Mesenchymal stem cell (in vitro differentiated cells and primary cell): ENCODE measurements around the gene WARS2.

Experiments used
- DNase-seq: peaks from one replicate; pipeline ENCODE4 v3.0.0-alpha.2; 2013
- H2AFZ ChIP-seq: one replicate; pipeline ENCODE4 v1.6.1; 2013; ENCODE audit warnings: low read depth, mild to moderate bottlenecking, control low read depth, inconsistent platforms, low read length, moderate library complexity
- H2AK5ac ChIP-seq: 2 replicates; pipeline ENCODE4 v1.6.1; 2013; ENCODE audit warnings: low read length, moderate library complexity, mild to moderate bottlenecking, inconsistent platforms; ENCODE audit not compliant: severe bottlenecking
- H2BK120ac ChIP-seq: one replicate; pipeline ENCODE4 v1.6.1; 2013; ENCODE audit warnings: low read depth, mild to moderate bottlenecking, inconsistent platforms, low read length, moderate library complexity
- H2BK12ac ChIP-seq, 2 experiments: one replicate each; pipeline ENCODE4 v1.6.1; 2013; ENCODE audit warnings: inconsistent platforms in 2 of 2, low read length in 2 of 2, mild to moderate bottlenecking in 2 of 2, moderate library complexity in 2 of 2, control low read depth in 1 of 2
- H2BK15ac ChIP-seq: one replicate; pipeline ENCODE4 v1.6.1; 2013; ENCODE audit warnings: mild to moderate bottlenecking, low read depth, inconsistent platforms; ENCODE audit not compliant: poor library complexity, severe bottlenecking
- H2BK5ac ChIP-seq: 2 replicates; pipeline ENCODE4 v1.6.1; 2013; ENCODE audit warnings: low read depth, mild to moderate bottlenecking, low read length, control low read depth, inconsistent platforms; ENCODE audit not compliant: poor library complexity, severe bottlenecking
- H3K14ac ChIP-seq, 2 experiments: one replicate each; pipeline ENCODE4 v1.6.1; 2013; ENCODE audit warnings: inconsistent platforms in 2 of 2, low read length in 2 of 2, control low read depth in 1 of 2, mild to moderate bottlenecking in 1 of 2, moderate library complexity in 1 of 2
- H3K18ac ChIP-seq, 2 experiments: one replicate each; pipeline ENCODE4 v1.6.1; 2013; ENCODE audit warnings: inconsistent platforms in 2 of 2, low read length in 2 of 2, control low read depth in 1 of 2, low read depth in 1 of 2, mild to moderate bottlenecking in 1 of 2
- H3K23ac ChIP-seq, 2 experiments: one replicate each; pipeline ENCODE4 v1.6.1; 2013; ENCODE audit warnings: inconsistent platforms in 2 of 2, low read length in 2 of 2, mild to moderate bottlenecking in 2 of 2, moderate library complexity in 2 of 2, control low read depth in 1 of 2
- H3K27ac ChIP-seq: 2 replicates; pipeline ENCODE4 v1.5.1; 2013; ENCODE audit warnings: mild to moderate bottlenecking, moderate library complexity, low read length, control low read depth, inconsistent platforms; ENCODE audit not compliant: poor library complexity, severe bottlenecking
- H3K27me3 ChIP-seq, 2 experiments: 2 replicates each; pipeline versions ENCODE4 v1.6.1 to v1.7.0; 2013; ENCODE audit warnings: low read length in 2 of 2, mild to moderate bottlenecking in 2 of 2, moderate library complexity in 2 of 2, control low read depth in 1 of 2, inconsistent platforms in 1 of 2; ENCODE audit not compliant: control insufficient read depth in 1 of 2, insufficient read depth in 1 of 2
- H3K36me3 ChIP-seq, 2 experiments: 2 replicates each; pipeline versions ENCODE4 v1.6.1 to v1.7.0; 2013; ENCODE audit warnings: low read length in 2 of 2, control low read depth in 1 of 2, inconsistent platforms in 1 of 2, low read depth in 1 of 2, mild to moderate bottlenecking in 1 of 2; ENCODE audit not compliant: insufficient read depth in 2 of 2, control insufficient read depth in 1 of 2
- H3K4ac ChIP-seq, 2 experiments: one replicate each; pipeline ENCODE4 v1.6.1; 2013; ENCODE audit warnings: inconsistent platforms in 2 of 2, low read length in 2 of 2, mild to moderate bottlenecking in 2 of 2, moderate library complexity in 2 of 2, control low read depth in 1 of 2, low read depth in 1 of 2
- H3K4me1 ChIP-seq: 2 replicates; pipeline ENCODE4 v1.6.1; 2013; ENCODE audit warnings: low read depth, low read length, control low read depth; ENCODE audit not compliant: control insufficient read depth, insufficient read depth
- H3K4me2 ChIP-seq: 2 replicates; pipeline ENCODE4 v1.6.1; 2013; ENCODE audit warnings: low read length, mild to moderate bottlenecking, inconsistent platforms; ENCODE audit not compliant: poor library complexity, severe bottlenecking
- H3K4me3 ChIP-seq, 2 experiments: 2 replicates each; pipeline versions ENCODE4 v1.5.1 to v1.7.0; 2013; ENCODE audit warnings: low read length in 2 of 2, mild to moderate bottlenecking in 2 of 2, control low read depth in 1 of 2, low read depth in 1 of 2; ENCODE audit not compliant: insufficient read depth in 1 of 2
- H3K79me1 ChIP-seq: replicated peaks from 2 replicates; pipeline ENCODE4 v1.6.1; 2013; ENCODE audit warnings: mild to moderate bottlenecking, control low read depth, low read length, inconsistent platforms; ENCODE audit not compliant: poor library complexity, severe bottlenecking
- H3K9ac ChIP-seq: 2 replicates; pipeline ENCODE4 v1.7.0; 2013; ENCODE audit warnings: mild to moderate bottlenecking, low read length, moderate library complexity
- H3K9me3 ChIP-seq: 2 replicates; pipeline ENCODE4 v1.7.0; 2013; ENCODE audit warnings: mild to moderate bottlenecking, low read length; ENCODE audit not compliant: control insufficient read depth
- H4K8ac ChIP-seq: one replicate; pipeline ENCODE4 v1.6.1; 2013; ENCODE audit warnings: inconsistent platforms, mild to moderate bottlenecking, low read length, moderate library complexity
- H4K91ac ChIP-seq: one replicate; pipeline ENCODE4 v1.6.1; 2013; ENCODE audit warnings: mild to moderate bottlenecking, low read length, inconsistent platforms
- WGBS: methylation state at CpG from one replicate; pipeline ENCODE4 v1.1.7; 2013; ENCODE audit warnings: mixed read lengths; 5-methylcytosine and 5-hydroxymethylcytosine counted together

The WARS2 gene

DNA sequence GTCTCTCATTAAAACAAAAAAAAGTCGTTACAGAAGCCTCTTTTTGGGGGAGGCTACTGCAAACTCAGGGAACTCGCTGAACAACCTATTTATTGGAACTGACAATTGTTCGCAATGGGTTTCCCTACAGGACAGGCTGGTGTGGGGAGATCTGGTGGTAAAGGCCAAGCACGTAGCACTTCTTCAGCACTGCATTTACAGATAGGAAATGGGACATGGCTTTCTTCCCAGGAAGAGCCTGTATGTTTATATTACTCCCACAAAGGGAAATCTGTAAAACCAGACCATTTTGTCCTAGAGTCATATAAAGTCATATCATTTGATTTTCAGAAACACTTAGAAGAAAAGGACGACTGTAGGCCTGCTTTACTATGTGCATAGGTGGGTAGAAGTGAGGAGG, 113.5 kb downstream of the WARS2 start:
- Histone ChIP-seq H3K9ac (no peak overlapping the region), H3K4me2 (no peak overlapping the region), H3K14ac (no peak overlapping the region), H2AK5ac (no peak overlapping the region), H3K27me3 (no peaks in the 10 kb centered on the region), H4K8ac (no peak overlapping the region), H2BK120ac (no peak overlapping the region), H3K23ac (no peak overlapping the region), H3K27ac (no peak overlapping the region), H3K36me3 (peaks cover 0 to 14% of the 10 kb centered on the region in 2 experiments), H3K18ac (no peak overlapping the region), H2BK12ac (no peak overlapping the region), H3K4ac (no peak overlapping the region), H3K79me1 (no peaks in the 10 kb centered on the region), H2AFZ (no peak overlapping the region), H3K4me3 (no peak overlapping the region), H3K4me1 (no peaks in the 10 kb centered on the region), H2BK15ac (no peak overlapping the region), H3K9me3 (no peaks in the 10 kb centered on the region), H4K91ac (no peak overlapping the region), H2BK5ac (no peak overlapping the region)
- DNase-seq, result no peak
- WGBS, result 88% methylated on average over 5 of the region's 5 CpGs

DNA sequence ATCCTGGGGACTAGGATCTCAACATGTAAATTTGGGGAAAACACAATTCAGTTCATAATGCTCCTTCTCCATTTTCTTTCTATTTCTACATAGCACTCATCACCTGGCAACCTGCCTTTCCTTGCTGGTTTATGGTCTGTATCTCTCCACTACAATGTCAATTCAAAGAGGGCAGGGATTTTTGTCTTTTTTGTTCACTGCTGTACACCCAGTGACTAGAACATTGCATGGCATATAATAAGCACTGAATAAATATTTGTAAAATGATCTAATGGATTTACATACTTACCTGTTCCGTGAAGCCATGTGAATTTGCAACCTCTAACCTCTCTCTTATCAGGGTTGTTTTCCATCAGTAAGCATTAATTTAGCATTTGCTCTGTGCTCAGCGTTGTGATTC, 124.9 kb downstream of the WARS2 start:
- no peak overlapping the region for H3K14ac ChIP-seq
- no peaks in the 10 kb centered on the region for H3K4me1 ChIP-seq
- no peak overlapping the region for H2BK15ac ChIP-seq
- H2BK120ac ChIP-seq, result no peak overlapping the region
- no peak for DNase-seq
- H3K23ac ChIP-seq, result no peak overlapping the region
- H3K4me3 ChIP-seq, result no peak overlapping the region
- no peaks in the 10 kb centered on the region for H3K36me3 ChIP-seq
- 100% methylated on average over 1 of the region's 2 CpGs for WGBS
- no peak overlapping the region for H3K4ac ChIP-seq
- no peaks in the 10 kb centered on the region for H3K27me3 ChIP-seq
- no peak overlapping the region for H2AFZ ChIP-seq
- H2BK12ac ChIP-seq, result no peak overlapping the region
- H3K4me2 ChIP-seq, result no peak overlapping the region
- H4K91ac ChIP-seq, result no peak overlapping the region
- peaks cover 3% of the 10 kb centered on the region for H3K9me3 ChIP-seq
- no peak overlapping the region for H3K18ac ChIP-seq
- H3K9ac ChIP-seq, result no peak overlapping the region
- H2BK5ac ChIP-seq, result no peak overlapping the region
- H3K79me1 ChIP-seq, result no peaks in the 10 kb centered on the region
- H2AK5ac ChIP-seq, result no peak overlapping the region
- no peak overlapping the region for H3K27ac ChIP-seq
- H4K8ac ChIP-seq, result no peak overlapping the region

DNA sequence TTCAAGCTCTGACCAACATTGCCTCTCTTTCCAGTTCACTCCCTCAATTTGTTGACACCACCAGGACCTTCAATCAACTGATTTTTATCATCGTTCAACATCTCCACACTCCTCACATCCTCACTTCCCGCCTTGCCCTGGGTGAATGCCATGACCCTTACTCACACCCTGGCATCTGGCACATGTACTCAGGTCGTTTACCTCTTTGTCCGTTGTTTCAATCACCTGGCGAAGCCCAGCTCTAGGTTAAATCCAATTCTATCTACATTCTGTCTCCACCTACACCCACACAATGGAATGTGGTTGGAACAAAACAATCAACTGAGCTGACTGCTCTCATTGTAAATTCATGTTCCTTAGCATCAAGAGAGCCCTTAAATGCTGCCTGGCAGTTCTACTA, 128.1 kb downstream of the WARS2 start:
- Histone ChIP-seq H2BK15ac (no peak overlapping the region), H3K14ac (no peak overlapping the region), H3K4me1 (peaks cover 9% of the 10 kb centered on the region), H3K27ac (no peak overlapping the region), H3K4me3 (no peak overlapping the region), H3K23ac (no peak overlapping the region), H3K9ac (no peak overlapping the region), H3K18ac (no peak overlapping the region), H4K8ac (no peak overlapping the region), H2BK5ac (no peak overlapping the region), H3K9me3 (no peaks in the 10 kb centered on the region), H3K79me1 (no peaks in the 10 kb centered on the region), H3K27me3 (peaks cover 3 to 4% of the 10 kb centered on the region in 2 experiments), H3K36me3 (peaks cover 0 to 4% of the 10 kb centered on the region in 2 experiments), H2AK5ac (no peak overlapping the region), H2AFZ (no peak overlapping the region), H2BK120ac (no peak overlapping the region), H2BK12ac (no peak overlapping the region), H3K4me2 (no peak overlapping the region), H3K4ac (no peak overlapping the region), H4K91ac (no peak overlapping the region)
- no peak for DNase-seq
- WGBS, result 75% methylated on average over 5 of the region's 5 CpGs

GRCh38 chr1:119011706-119012105, 128.7 kb downstream of the WARS2 start:
- no peak overlapping the region for H2AFZ ChIP-seq
- no peak overlapping the region for H3K9ac ChIP-seq
- H3K18ac ChIP-seq, result no peak overlapping the region
- no peak overlapping the region for H3K4me3 ChIP-seq
- H2AK5ac ChIP-seq, result no peak overlapping the region
- H3K79me1 ChIP-seq, result peaks cover 1% of the 10 kb centered on the region
- WGBS, result 100% methylated on average over 3 of the region's 3 CpGs
- no peak overlapping the region for H4K8ac ChIP-seq
- H3K36me3 ChIP-seq, result peaks cover 0 to 5% of the 10 kb centered on the region in 2 experiments
- H3K4me1 ChIP-seq, result peaks cover 12% of the 10 kb centered on the region
- peaks cover 10 to 11% of the 10 kb centered on the region in 2 experiments for H3K27me3 ChIP-seq
- no peak overlapping the region for H3K4me2 ChIP-seq
- H2BK12ac ChIP-seq, result no peak overlapping the region
- no peak overlapping the region for H3K4ac ChIP-seq
- no peak overlapping the region for H4K91ac ChIP-seq
- no peak overlapping the region for H3K23ac ChIP-seq
- no peaks in the 10 kb centered on the region for H3K9me3 ChIP-seq
- no peak overlapping the region for H3K27ac ChIP-seq
- H3K14ac ChIP-seq, result no peak overlapping the region
- H2BK5ac ChIP-seq, result no peak overlapping the region
- H2BK15ac ChIP-seq, result no peak overlapping the region
- DNase-seq, result no peak
- no peak overlapping the region for H2BK120ac ChIP-seq
